Upper lobe of left lung (tissue), 6 donors: ENCODE measurements around the gene SLC18A2. TPM values are rescaled to one million over a fixed set of nuclear protein-coding genes. Genes with fewer than 3 reads are reported as not detected.

Experiments
- ATAC-seq, 2 donors: fragments of 200-7000 bp; cut with Tn5 transposase; one replicate each; pipeline ENCODE4 v1.9.1; 2022; ENCODE audit warnings: mild to moderate bottlenecking in 2 of 2, moderate library complexity in 2 of 2; ENCODE audit not compliant: low FRiP score in 2 of 2
- DNase-seq, 2 donors: peaks; one replicate each; pipeline ENCODE4 v3.0.0-alpha.2; 2019 to 2020
- H3K27ac ChIP-seq, 4 donors: fragments of 200-600 bp; sonication (generic); one replicate each; pipeline ENCODE4 v1.5.1; 2016 to 2019
- H3K27me3 ChIP-seq, 4 donors: fragments of 200-600 bp; sonication (generic); one replicate each; pipeline ENCODE4 v1.5.1; 2017 to 2019
- H3K36me3 ChIP-seq, 4 donors: fragments of 200-600 bp; sonication (generic); one replicate each; pipeline ENCODE4 v1.5.1; 2016 to 2019
- H3K4me1 ChIP-seq, 4 donors: fragments of 200-600 bp; sonication (generic); one replicate each; pipeline ENCODE4 v1.5.1; 2018 to 2019
- H3K4me3 ChIP-seq, 4 donors: fragments of 200-600 bp; sonication (generic); one replicate each; pipeline ENCODE4 v1.5.1; 2017 to 2019; ENCODE audit warnings: mild to moderate bottlenecking in 2 of 4, moderate library complexity in 1 of 4
- H3K9me3 ChIP-seq, 4 donors: fragments of 200-600 bp; sonication (generic); one replicate each; pipeline ENCODE4 v1.5.1; 2018 to 2019
- CTCF ChIP-seq, 6 experiments: fragments of 450-650 bp in 4 of 6; fragments of 200-600 bp in 2 of 6; sonication (generic) in 2 of 6; IDR thresholded peaks; one replicate each; pipeline ENCODE4 v1.5.1; 2016 to 2019; ENCODE audit warnings: antibody characterized with exemption in 6 of 6
- EP300 ChIP-seq, 4 donors: sonication (generic); formaldehyde crosslinking; IDR thresholded peaks; one replicate each; pipeline ENCODE4 v1.5.1; 2017; ENCODE audit warnings: antibody characterized with exemption in 4 of 4, control low read depth in 2 of 4
- POLR2A ChIP-seq, 4 donors: fragments of 450-650 bp; IDR thresholded peaks; one replicate each; pipeline ENCODE4 v1.5.1; 2016 to 2017; ENCODE audit warnings: antibody characterized with exemption in 4 of 4, mild to moderate bottlenecking in 2 of 4
- POLR2AphosphoS5 ChIP-seq, 2 donors: sonication (generic); formaldehyde crosslinking; IDR thresholded peaks; one replicate each; pipeline ENCODE4 v1.5.1; 2017; ENCODE audit warnings: antibody characterized with exemption in 2 of 2
- WGBS, 2 donors: methylation state at CpG; one replicate each; pipeline ENCODE4 v1.1.5; 2017 to 2018; 5-methylcytosine and 5-hydroxymethylcytosine counted together
- total RNA-seq, 6 donors: library from RNA; depleted of rRNA in 4 of 6; stranded (reverse); fragments of >200 nt in 4 of 6; gene quantifications; one replicate each; pipeline versions ENCODE4 v1.1.0 to v1.2.1, GENCODE V29; 2016 to 2021
- donor health status: DM: no; HTN: no; CAD: no; lungs with moderate emphysema.
- donor health status: DM: no; HTN: yes; CAD: no; lungs with severe emphysema.

The SLC18A2 gene
- total RNA-seq, 6 donors from 2014 or later: 0.20 to 5.9 (median 2.8) TPM

GRCh38 chr10:117264782-117265181, 23.9 kb downstream of the SLC18A2 start:
- Histone ChIP-seq H3K4me3 (no peak overlapping the region), H3K9me3 (no peaks in the 10 kb centered on the region), H3K27me3 (no peaks in the 10 kb centered on the region), H3K27ac (no peak overlapping the region), H3K36me3 (no peaks in the 10 kb centered on the region), H3K4me1 (no peaks in the 10 kb centered on the region)
- DNase-seq: no peak
- TF ChIP-seq CTCF (IDR thresholded peaks at IDR 0.05) (no peak), POLR2AphosphoS5 (IDR thresholded peaks at IDR 0.05) (no peak), EP300 (IDR thresholded peaks at IDR 0.05) (no peak), POLR2A (IDR thresholded peaks at IDR 0.05) (no peak)
- WGBS, 2 donors: 47 to 61% methylated on average over 7 of the region's 7 CpGs
- no peak for ATAC-seq

GRCh38 chr10:117266400-117266799, 25.5 kb downstream of the SLC18A2 start:
- H3K27me3 ChIP-seq: no peaks in the 10 kb centered on the region
- H3K27ac ChIP-seq: no peak overlapping the region
- no peak overlapping the region for H3K4me3 ChIP-seq
- 84 to 88% methylated on average over 9 of the region's 9 CpGs for WGBS, 2 donors
- H3K4me1 ChIP-seq: no peaks in the 10 kb centered on the region
- no peaks in the 10 kb centered on the region for H3K36me3 ChIP-seq
- DNase-seq (peak in 1 of 2 donors; percentile 50), ATAC-seq (no peak)
- TF ChIP-seq POLR2A (IDR thresholded peaks at IDR 0.05) (no peak), CTCF (IDR thresholded peaks at IDR 0.05) (no peak), POLR2AphosphoS5 (IDR thresholded peaks at IDR 0.05) (no peak), EP300 (IDR thresholded peaks at IDR 0.05) (no peak)
- no peaks in the 10 kb centered on the region for H3K9me3 ChIP-seq

GRCh38 chr10:117266812-117267211, 25.9 kb downstream of the SLC18A2 start:
- H3K4me3 ChIP-seq: no peak overlapping the region
- no peak for ATAC-seq

GRCh38 chr10:117268258-117268657, 27.3 kb downstream of the SLC18A2 start:
- Histone ChIP-seq H3K4me3 (no peak overlapping the region), H3K27me3 (no peaks in the 10 kb centered on the region), H3K36me3 (no peaks in the 10 kb centered on the region), H3K9me3 (no peaks in the 10 kb centered on the region), H3K27ac (no peak overlapping the region), H3K4me1 (no peaks in the 10 kb centered on the region)
- 90% methylated on average over 4 of the region's 4 CpGs for WGBS, 2 donors
- TF ChIP-seq CTCF (IDR thresholded peaks at IDR 0.05) (no peak), POLR2AphosphoS5 (IDR thresholded peaks at IDR 0.05) (no peak), POLR2A (IDR thresholded peaks at IDR 0.05) (no peak), EP300 (IDR thresholded peaks at IDR 0.05) (no peak)
- DNase-seq: no peak
- no peak for ATAC-seq

More at GRCh38 chr10:117266812-117267211, 25.9 kb downstream of the SLC18A2 start:
- H3K36me3 ChIP-seq: no peaks in the 10 kb centered on the region
- H3K27me3 ChIP-seq: no peaks in the 10 kb centered on the region
- H3K27ac ChIP-seq: no peak overlapping the region
- H3K4me1 ChIP-seq: no peaks in the 10 kb centered on the region
- no peak for DNase-seq
- no peaks in the 10 kb centered on the region for H3K9me3 ChIP-seq
- 82 to 91% methylated on average over 2 of the region's 2 CpGs for WGBS, 2 donors
- TF ChIP-seq EP300 (IDR thresholded peaks at IDR 0.05) (no peak), POLR2AphosphoS5 (IDR thresholded peaks at IDR 0.05) (no peak), POLR2A (IDR thresholded peaks at IDR 0.05) (no peak), CTCF (IDR thresholded peaks at IDR 0.05) (no peak)

- Histone ChIP-seq H3K27me3 (no peaks in the 10 kb centered on the region), H3K4me1 (no peaks in the 10 kb centered on the region), H3K27ac (no peak overlapping the region), H3K4me3 (no peak overlapping the region), H3K9me3 (no peaks in the 10 kb centered on the region), H3K36me3 (no peaks in the 10 kb centered on the region)
- TF ChIP-seq POLR2AphosphoS5 (IDR thresholded peaks at IDR 0.05) (no peak), POLR2A (IDR thresholded peaks at IDR 0.05) (no peak), CTCF (IDR thresholded peaks at IDR 0.05) (no peak)
- no peak for ATAC-seq
- no peak for DNase-seq
- WGBS, 2 donors: 95 to 100% methylated on average over 2 of the region's 2 CpGs
Measured at GRCh38 chr10:117268907-117269306, 28.0 kb downstream of the SLC18A2 start.
